Colonic mucosa (tissue), 4 donors: ENCODE measurements around the gene GRIK2. TPM values are rescaled to one million over a fixed set of nuclear protein-coding genes. Genes with fewer than 3 reads are reported as not detected.

Source experiments
- DNase-seq: peaks from one replicate; pipeline ENCODE4 v3.0.0-alpha.2; 2020
- H3K27ac ChIP-seq: fragments of 200-600 bp; one replicate; pipeline ENCODE4 v1.8.0; 2021
- H3K27me3 ChIP-seq: fragments of 200-600 bp; one replicate; pipeline ENCODE4 v1.8.0; 2021
- H3K36me3 ChIP-seq: fragments of 200-600 bp; one replicate; pipeline ENCODE4 v1.8.0; 2021
- H3K4me1 ChIP-seq: fragments of 200-600 bp; one replicate; pipeline ENCODE4 v1.8.0; 2021; ENCODE audit warnings: mild to moderate bottlenecking
- H3K4me3 ChIP-seq: fragments of 200-600 bp; one replicate; pipeline ENCODE4 v1.8.0; 2021
- H3K9ac ChIP-seq, 2 donors: one replicate each; pipeline ENCODE4 v1.7.0; 2013; ENCODE audit warnings: control low read depth in 2 of 2, low read depth in 2 of 2, low read length in 2 of 2
- H3K9me3 ChIP-seq: fragments of 200-600 bp; one replicate; pipeline ENCODE4 v1.8.0; 2021
- intact Hi-C: fragments of 100-400 bp; cut with DNase I; formaldehyde crosslinking; loops from one replicate; pipeline ENCODE4 v1.14.1; 2022
- total RNA-seq, 2 donors: library from RNA; stranded (reverse); fragmentation: NEBNext Ultra II Directional in 1 of 2; extraction: Animal tissue kit (Norgen Biotek cat#: 25700) in 1 of 2; gene quantifications; one replicate each; pipeline ENCODE4 v1.2.1, GENCODE V29; 2021
- TF ChIP-seq, protein P1 (sequence below): fragments of 200-600 bp; IDR thresholded peaks from one replicate; pipeline ENCODE4 v1.8.0; 2022; ENCODE audit warnings: antibody characterized with exemption, mild to moderate bottlenecking
- donor health status: healthy.
- donor health status: DM: no; HTN: no; CAD: no.
- donor health status: DM: no; HTN: no; CAD: no.

The GRIK2 gene
- total RNA-seq, 2 donors from 2014 or later, result 0.50 to 0.72 TPM

DNA sequence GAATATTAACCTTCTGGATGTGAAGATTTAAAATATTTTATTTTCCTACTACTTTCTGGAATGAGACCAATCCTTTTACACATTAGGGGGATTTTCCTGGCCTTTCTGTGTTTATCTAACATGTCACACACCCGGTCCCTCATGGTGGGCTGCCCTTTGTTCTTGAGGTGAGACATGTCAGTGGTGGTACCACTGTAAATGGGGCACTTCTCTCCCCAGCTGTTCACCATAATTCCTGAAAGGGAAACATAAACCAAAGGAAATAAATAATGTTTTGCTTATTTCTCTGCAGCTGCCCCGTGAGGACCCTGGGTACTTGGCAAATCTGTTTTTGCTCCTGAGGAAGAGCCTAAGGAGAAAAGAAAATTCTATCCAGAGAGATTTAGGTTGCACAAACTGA, 41.1 kb downstream of the GRIK2 start:
- no peak overlapping the region for H3K4me3 ChIP-seq
- no peaks in the 10 kb centered on the region for H3K9me3 ChIP-seq
- H3K27me3 ChIP-seq, result no peaks in the 10 kb centered on the region
- TF ChIP-seq, protein P1, sequence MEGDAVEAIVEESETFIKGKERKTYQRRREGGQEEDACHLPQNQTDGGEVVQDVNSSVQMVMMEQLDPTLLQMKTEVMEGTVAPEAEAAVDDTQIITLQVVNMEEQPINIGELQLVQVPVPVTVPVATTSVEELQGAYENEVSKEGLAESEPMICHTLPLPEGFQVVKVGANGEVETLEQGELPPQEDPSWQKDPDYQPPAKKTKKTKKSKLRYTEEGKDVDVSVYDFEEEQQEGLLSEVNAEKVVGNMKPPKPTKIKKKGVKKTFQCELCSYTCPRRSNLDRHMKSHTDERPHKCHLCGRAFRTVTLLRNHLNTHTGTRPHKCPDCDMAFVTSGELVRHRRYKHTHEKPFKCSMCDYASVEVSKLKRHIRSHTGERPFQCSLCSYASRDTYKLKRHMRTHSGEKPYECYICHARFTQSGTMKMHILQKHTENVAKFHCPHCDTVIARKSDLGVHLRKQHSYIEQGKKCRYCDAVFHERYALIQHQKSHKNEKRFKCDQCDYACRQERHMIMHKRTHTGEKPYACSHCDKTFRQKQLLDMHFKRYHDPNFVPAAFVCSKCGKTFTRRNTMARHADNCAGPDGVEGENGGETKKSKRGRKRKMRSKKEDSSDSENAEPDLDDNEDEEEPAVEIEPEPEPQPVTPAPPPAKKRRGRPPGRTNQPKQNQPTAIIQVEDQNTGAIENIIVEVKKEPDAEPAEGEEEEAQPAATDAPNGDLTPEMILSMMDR, result no peak
- no peaks in the 10 kb centered on the region for H3K36me3 ChIP-seq
- no peaks in the 10 kb centered on the region for H3K4me1 ChIP-seq
- H3K27ac ChIP-seq, result no peak overlapping the region
- H3K9ac ChIP-seq, result no peak overlapping the region
- intact Hi-C loops, result no loop called here
- DNase-seq, result no peak

DNA sequence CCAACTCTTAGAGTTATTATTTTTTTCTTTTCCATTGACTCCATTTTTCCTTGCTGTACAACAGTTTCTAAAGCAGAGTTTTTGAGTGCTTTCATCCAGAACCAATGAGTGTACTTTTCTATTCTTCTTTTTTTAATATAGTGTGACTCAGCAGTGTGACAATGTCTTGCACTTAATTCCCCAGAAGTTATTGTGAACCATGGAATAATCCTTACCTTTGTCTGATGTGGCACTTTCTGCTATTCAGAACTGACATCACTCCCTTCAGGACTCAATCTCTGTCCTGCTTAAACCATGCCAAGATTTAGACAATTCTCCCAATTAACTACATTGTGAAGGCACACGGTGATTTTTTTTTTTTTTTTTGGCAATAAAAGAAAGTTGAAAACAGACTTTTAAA, 41.5 kb downstream of the GRIK2 start:
- no peaks in the 10 kb centered on the region for H3K4me1 ChIP-seq
- no peak overlapping the region for H3K9ac ChIP-seq
- no peaks in the 10 kb centered on the region for H3K9me3 ChIP-seq
- TF ChIP-seq, protein P1, result no peak
- H3K27me3 ChIP-seq, result no peaks in the 10 kb centered on the region
- no peak overlapping the region for H3K4me3 ChIP-seq
- no peak for DNase-seq
- intact Hi-C loops, result no loop called here
- no peak overlapping the region for H3K27ac ChIP-seq
- no peaks in the 10 kb centered on the region for H3K36me3 ChIP-seq

DNA sequence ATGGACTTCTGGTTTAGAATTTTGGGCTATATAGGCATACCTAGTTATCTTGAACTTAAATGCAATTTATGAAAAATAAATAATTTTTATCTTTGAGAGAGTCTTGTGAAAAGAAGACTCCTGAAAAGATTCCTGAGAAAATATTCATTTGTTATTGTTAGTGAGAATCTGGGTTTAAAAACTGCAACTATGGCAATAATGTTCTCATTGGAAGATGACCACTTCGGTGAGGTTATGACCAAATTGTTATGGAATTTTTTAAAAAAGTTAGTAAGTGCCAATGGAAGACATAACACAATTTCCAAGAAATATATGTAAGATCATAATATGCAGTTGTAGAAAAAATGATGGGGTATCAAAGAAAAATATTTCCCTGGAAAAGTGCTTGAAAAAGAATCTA, 46.3 kb downstream of the GRIK2 start:
- intact Hi-C loops, result no loop called here
- Histone ChIP-seq H3K9me3 (no peaks in the 10 kb centered on the region), H3K36me3 (no peaks in the 10 kb centered on the region), H3K9ac (no peak overlapping the region), H3K27me3 (no peaks in the 10 kb centered on the region), H3K4me3 (no peak overlapping the region), H3K4me1 (no peaks in the 10 kb centered on the region), H3K27ac (no peak overlapping the region)
- TF ChIP-seq, protein P1, result no peak
- DNase-seq, result no peak

DNA sequence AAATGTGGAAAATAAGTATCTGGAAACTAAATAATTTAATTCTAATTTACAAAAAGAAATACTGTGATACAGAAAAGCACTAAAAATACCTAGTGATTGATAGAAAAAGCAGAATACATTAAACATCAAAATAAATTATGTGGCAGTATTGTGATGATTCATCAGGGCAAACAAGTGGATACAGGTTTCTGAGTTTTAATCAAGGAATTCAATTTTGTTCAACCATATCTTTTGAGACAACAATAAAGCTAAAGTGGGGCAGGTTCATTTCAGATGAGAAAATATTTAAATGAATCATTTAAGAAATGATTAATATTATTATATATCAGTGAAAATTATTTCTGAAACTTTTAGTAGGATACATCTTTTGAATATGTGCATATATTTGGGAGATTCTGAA, 49.8 kb downstream of the GRIK2 start:
- Histone ChIP-seq H3K4me3 (no peak overlapping the region), H3K9me3 (no peaks in the 10 kb centered on the region), H3K4me1 (no peaks in the 10 kb centered on the region), H3K36me3 (no peaks in the 10 kb centered on the region), H3K9ac (no peak overlapping the region), H3K27ac (no peak overlapping the region), H3K27me3 (no peaks in the 10 kb centered on the region)
- TF ChIP-seq, protein P1, result no peak
- no peak for DNase-seq
- intact Hi-C loops, result no loop called here

DNA sequence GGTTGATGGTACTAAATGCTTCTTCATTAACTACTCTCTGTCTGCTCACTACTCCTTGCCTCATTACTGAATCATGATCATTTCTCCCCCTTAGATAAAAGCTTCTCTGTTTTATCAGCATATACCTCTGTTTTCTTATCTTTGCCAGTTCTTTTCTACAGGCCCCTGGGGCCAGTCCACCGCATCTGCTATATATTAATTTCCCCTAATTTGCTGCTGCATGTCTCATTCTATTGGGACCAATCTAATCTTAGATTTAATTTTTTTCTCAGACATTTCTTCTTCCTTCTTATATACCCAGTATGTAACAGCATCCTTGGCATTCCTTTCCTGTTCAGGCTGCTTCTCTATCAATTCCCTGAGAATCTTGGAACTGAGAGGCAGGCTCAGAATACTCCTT, 51.2 kb downstream of the GRIK2 start:
- H3K9ac ChIP-seq, result no peak overlapping the region
- no peaks in the 10 kb centered on the region for H3K4me1 ChIP-seq
- H3K27ac ChIP-seq, result no peak overlapping the region
- no peak for DNase-seq
- H3K27me3 ChIP-seq, result no peaks in the 10 kb centered on the region
- H3K4me3 ChIP-seq, result no peak overlapping the region
- intact Hi-C loops, result no loop called here
- no peaks in the 10 kb centered on the region for H3K36me3 ChIP-seq
- H3K9me3 ChIP-seq, result no peaks in the 10 kb centered on the region
- TF ChIP-seq, protein P1, result no peak

DNA sequence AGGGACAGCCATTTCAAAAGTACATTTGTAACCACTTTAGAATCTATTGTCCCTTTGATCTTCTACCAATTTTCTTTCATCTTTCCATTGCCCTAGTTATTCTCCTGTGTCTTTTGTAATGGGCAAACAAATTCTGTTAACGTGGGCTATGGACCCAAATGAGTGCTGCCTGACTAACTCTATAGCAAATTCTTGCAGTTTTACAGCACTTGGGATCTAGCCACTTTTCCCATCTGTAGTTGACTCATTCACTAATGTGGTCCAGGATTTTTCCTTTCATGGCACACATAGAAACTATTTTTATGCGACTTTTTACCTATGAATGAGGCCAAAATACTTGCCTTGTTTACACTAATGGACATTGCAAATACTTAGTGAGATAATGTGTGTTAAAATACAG, 52.0 kb downstream of the GRIK2 start:
- TF ChIP-seq, protein P1, result no peak

More for the DNA sequence above, 52.0 kb downstream of the GRIK2 start:
- no peaks in the 10 kb centered on the region for H3K9me3 ChIP-seq
- no peak overlapping the region for H3K27ac ChIP-seq
- no peak overlapping the region for H3K4me3 ChIP-seq
- no peaks in the 10 kb centered on the region for H3K4me1 ChIP-seq
- intact Hi-C loops, result no loop called here
- H3K36me3 ChIP-seq, result no peaks in the 10 kb centered on the region
- DNase-seq, result no peak
- no peak overlapping the region for H3K9ac ChIP-seq
- no peaks in the 10 kb centered on the region for H3K27me3 ChIP-seq
